Fibroblast of skin of left quadriceps (primary cell): ENCODE results near the gene LSP1.

ENCODE experiments used
- DNase-seq, 2 experiments: peaks; one replicate each; pipeline ENCODE4 v3.0.0-alpha.2; 2013; ENCODE audit warnings: low read depth in 2 of 2

Gene LSP1

GRCh38 chr11:1836011-1836945, 16.6 kb upstream of the LSP1 start:
- no peak for DNase-seq

- peak; percentile 27 to 29 for DNase-seq
Measured at GRCh38 chr11:1837171-1838076, 15.5 kb upstream of the LSP1 start.

DNA sequence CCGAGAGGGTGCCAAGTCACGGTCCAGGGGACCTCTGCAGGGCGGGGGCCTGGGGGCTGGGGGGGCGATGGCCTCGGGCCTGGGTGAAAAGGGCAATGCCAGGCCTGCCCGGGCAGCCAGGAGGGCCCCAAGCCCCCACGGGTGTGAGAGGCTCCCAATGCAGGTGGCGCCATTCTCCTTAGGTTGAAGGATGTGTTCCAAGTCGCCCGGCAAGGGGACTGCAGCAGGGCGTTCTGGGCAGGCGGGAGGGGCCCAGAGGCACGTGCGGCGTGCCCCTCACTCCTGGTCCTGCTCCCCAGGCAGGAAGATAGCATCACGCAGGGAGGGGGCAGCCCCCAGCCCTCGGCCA, 14.8 kb upstream of the LSP1 start:
- DNase-seq = no peak

DNA sequence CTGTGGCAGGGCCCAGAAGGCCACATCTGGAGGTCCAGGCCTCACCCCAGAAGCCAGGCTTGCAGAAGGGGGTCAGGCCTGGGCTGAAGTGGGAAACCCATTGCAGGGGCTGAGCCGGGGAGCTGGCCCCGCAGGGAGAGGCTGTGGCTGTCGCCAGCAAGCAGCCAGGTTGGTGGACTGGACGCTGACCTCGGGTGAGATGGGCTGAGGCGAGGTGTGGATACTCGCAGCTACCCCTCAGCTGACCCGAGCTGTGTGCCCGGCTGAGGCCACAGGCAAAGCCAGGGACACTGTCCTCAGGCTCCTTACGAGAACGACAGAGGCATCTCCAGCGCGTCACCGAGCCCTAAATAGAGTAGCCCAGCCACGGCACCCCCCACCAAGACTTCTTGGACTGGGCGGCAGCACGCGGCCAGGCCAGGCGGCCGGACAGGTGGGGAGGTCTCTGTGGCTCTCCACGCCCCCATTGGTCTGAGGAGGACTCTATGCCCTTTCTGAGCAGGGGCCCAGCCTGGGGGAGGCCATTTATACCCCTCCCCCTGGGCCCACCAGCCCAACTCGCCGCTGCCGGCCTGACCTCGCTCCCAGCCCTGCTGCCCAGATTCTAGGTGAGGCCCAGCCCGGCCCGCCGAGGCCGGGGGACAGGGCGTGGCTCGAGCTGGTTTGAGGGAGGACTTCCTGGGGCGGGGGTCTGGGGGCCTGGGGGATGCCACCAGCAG, 14.3 kb upstream of the LSP1 start, which contains the start of gene TNNI2:
Gene TNNI2, plus strand, starts transcription at position 556 of the 719 bp plus-strand sequence. CDS start 716 bp downstream, outside the sequence.
- no peak for DNase-seq

DNA sequence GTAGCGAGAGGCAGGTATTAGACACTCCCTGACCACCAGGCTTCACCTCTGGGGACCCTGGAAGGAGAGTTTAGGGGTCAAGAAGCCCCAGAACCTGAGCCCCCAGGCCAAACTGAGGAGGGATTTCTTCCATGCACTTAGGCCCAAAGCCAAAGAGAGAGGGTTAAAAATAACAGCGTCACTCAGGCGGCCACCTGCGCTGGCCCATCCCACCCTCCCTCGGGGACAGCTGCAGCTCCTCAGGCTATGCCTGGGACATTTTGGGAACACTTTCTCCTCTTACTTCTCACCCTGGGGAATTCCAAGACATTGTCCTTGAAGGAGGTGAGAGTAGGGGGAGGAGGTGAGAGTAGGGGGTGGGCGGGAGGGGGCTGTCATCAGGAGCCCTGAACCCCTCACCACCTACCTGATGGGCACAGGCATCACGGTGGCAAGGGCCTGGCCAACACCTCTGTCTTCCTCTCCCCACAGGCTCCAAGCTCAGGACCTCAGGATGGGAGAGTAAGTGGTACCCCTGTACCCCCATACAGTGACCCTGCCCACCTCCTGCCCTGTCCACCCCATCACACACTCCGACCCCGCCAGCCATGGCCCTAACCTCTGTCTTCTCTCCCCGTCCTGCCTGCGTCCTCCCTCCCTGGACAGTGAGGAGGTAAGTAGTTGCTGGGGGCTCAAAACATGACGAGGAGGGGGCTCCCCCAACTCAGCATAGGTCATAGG, 13.5 kb upstream of the LSP1 start:
- DNase-seq = no peak

- DNase-seq = no peak
Measured at GRCh38 chr11:1839924-1840779, 12.7 kb upstream of the LSP1 start.

- DNase-seq = no peak
Measured at GRCh38 chr11:1840780-1841480, 12.0 kb upstream of the LSP1 start.

DNA sequence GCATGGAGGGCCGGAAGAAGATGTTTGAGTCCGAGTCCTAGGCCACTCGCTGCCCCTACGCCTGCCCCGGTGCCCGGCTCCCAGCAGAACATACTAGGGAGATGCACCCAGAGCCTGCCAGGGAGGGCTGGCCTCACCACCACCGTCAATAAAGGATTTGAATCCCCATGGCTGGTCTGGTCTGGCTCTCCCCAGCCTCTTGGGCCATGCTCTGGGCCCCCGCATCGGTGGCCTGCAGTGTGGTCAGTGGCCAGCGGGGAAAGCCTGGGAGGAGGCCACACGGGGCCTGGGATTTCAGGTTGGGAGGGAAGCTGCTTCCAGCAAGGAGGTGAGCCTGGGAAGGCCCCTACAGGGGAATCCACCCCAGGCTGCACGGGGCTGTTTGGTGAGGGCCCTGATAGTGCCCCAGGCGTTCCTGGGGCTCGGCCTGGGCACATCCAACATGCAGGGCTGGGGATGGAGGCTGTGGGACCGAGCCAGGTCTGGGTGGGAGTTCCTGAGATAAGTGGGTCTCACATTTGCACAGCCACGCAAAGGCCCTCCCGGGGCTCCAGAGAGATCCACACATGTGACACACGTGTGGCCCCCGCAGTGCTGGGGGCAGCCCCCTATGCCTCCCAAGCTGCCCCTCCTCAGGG, 11.3 kb upstream of the LSP1 start:
- DNase-seq = no peak

- no peak for DNase-seq
Measured at GRCh38 chr11:1842149-1843097, 10.5 kb upstream of the LSP1 start.

DNA sequence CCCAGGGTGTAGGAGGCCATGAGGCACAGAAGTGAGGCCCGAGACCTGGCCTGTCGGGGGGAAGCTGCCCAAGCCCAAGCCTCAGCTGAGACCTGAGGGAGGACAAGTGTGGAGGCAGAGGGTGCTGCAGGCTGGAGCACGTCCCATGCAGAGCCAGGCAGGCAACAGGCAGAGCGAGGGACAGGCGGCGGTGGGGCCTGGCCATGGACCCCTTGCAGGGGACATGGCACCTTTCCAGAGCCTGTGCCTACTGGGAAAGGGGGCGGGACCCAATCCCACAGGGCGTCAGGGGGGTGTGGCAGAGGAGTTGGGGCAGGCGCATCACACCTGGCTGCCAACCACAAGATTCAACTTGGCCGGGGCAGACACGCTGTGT, 9.8 kb upstream of the LSP1 start:
- DNase-seq = no peak

DNA sequence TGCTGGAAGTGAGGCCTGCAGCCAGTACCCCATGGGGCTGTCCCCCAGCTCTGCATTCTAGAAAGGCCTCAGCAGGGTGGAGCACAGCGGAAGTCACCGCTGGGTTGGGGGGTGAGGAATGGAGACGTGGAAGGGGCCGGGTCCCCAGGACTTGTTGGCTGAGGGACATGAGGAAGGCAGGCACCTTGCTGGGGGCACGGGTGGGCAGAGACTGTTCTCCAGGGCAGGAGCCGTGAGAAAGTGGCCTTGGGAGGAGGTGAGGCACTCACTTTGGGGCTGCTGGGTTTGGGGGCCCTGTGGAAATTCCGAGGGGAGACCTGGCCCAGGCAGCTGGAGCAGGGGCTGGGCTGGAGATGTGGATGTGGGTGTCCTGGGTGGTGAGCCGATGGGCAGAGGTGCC, 9.1 kb upstream of the LSP1 start:
- no peak for DNase-seq

DNA sequence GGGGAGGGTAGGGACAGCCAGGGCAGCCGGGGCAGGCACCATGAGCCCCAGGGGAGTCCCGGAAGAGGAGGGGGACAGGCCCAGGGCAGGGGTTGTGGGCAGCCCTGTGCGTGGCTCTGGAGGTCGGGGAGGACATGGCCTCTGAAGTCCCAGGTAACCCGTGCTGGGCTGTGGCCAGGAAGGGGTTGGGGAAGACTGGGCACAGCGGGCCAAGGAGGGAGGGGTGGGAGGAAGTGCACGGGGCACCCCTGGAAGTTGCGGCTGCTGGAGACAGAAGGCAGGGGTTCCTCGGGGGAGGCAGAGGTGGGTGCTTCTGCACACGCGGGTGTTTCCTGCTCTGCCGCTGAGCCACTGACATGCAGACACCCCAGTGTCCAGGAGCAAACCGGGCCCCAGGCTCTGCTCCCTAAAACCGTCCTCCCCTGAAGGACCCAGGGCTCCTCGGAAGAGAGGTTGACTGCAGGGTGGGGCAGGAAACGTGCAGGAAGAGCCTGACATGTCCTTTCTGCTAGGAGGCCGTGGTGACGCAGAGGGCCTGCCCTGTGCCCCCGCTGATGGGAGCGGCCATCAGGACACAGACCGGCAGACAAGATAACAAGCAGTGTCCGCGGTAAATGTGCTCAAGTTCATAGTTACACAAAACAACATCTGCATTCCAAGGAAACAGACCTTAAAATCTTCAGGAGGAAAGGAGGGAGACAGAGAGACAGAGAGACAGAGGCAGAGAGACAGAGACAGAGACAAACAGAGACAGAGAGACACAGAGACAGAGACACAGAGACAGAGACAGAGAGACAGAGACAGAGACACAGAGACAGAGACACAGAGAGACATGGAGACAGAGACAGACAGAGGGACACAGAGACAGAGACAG, 8.4 kb upstream of the LSP1 start:
- no peak for DNase-seq

- no peak for DNase-seq
Measured at GRCh38 chr11:1845095-1845429, 7.8 kb upstream of the LSP1 start.

- no peak for DNase-seq
Measured at GRCh38 chr11:1845561-1846452, 7.1 kb upstream of the LSP1 start.

DNA sequence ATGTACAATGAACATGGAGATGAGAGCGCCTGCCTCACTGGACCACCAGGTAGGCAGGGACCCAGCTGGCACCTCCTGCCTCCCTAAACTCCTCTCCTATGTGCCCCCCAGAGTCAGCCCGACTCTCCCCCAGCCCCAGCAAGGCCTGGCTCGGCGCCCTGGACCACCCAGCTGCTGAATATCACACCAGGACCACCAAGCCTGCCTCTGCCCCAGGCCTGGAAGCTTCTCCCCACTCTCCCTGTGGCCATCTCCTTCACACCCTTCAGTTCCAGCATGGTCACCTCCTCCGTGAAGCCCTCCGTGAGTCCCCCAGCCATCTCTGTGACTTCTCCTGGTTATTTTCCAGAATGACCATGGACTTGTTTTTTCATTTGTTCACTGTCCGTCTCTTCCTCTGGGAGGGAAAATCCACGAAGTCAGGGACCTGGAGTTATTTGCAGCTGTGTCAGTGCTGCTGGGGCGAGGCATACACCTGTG, 6.4 kb upstream of the LSP1 start:
- no peak for DNase-seq
